ENCODE data around the gene GORASP2.

GORASP2 gene

GRCh38 chr2:170928824-170929685, at the start of gene GORASP2:
Gene GORASP2 (plus strand): TSS chr2:170929253. CDS start chr2:170929341, 88 bp downstream.
- peak; percentile 97 for TF ChIP-seq CTCF (IDR thresholded peaks at IDR 0.05)

GRCh38 chr2:170881840-170882239, 47.2 kb upstream of the GORASP2 start:
- TF ChIP-seq CTCF (IDR thresholded peaks at IDR 0.05) = no peak

- TF ChIP-seq CTCF (IDR thresholded peaks at IDR 0.05) = no peak
Observed at GRCh38 chr2:170882758-170883157, 46.3 kb upstream of the GORASP2 start.

GRCh38 chr2:170883683-170884082, 45.4 kb upstream of the GORASP2 start:
- no peak for TF ChIP-seq CTCF (IDR thresholded peaks at IDR 0.05)

- TF ChIP-seq CTCF (IDR thresholded peaks at IDR 0.05) = no peak
Observed at GRCh38 chr2:170885130-170885791, 43.8 kb upstream of the GORASP2 start.

- TF ChIP-seq CTCF (IDR thresholded peaks at IDR 0.05) = no peak
Observed at GRCh38 chr2:170886386-170886785, 42.7 kb upstream of the GORASP2 start.

GRCh38 chr2:170887496-170887895, 41.6 kb upstream of the GORASP2 start:
- no peak for TF ChIP-seq CTCF (IDR thresholded peaks at IDR 0.05)
